Muscle of back (tissue), 11 donors: Measurements from ENCODE around the gene STRIP2. TPM values are rescaled to one million over a fixed set of nuclear protein-coding genes. Genes with fewer than 3 reads are reported as not detected.
"Not testable (repeated sequence)": the region's sequence is repeated elsewhere in the genome, so short reads cannot be mapped to it uniquely, and the experiment has no call there.

Source experiments
- DNase-seq, 3 donors: peaks; one replicate each; pipeline versions ENCODE4 v3.0.0 to v3.0.0-alpha.2; 2013
- polyA plus RNA-seq, 10 donors: library from polyadenylated mRNA; unstranded; fragments of 120-200 nt; gene quantifications; one replicate each; pipeline ENCODE4 v1.2.1, GENCODE V29; 2013; ENCODE audit not compliant: insufficient read length in 10 of 10

The STRIP2 gene
- polyA plus RNA-seq, 10 donors: 4.2 to 9.7 (median 6.4) TPM

DNA sequence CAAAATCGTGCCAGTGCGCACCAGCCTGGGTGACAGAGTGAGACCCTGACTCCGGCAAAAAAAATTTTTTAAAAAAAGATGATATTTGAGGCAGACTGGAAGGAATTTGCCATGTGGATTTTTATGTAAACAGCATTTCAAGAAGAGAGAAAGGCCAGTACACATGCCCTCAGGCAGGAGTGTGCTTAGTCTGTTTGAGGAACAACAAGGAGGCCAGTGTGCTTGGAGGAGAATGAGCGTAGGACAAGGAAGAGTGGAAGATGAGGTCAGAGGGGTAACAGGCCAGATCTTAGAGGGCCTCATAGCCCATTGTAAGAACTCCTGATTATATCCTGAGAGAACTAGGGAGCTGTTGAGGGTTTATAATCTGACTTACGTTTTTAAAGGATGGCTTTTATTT, 17.2 kb upstream of the STRIP2 start:
- no peak for DNase-seq

DNA sequence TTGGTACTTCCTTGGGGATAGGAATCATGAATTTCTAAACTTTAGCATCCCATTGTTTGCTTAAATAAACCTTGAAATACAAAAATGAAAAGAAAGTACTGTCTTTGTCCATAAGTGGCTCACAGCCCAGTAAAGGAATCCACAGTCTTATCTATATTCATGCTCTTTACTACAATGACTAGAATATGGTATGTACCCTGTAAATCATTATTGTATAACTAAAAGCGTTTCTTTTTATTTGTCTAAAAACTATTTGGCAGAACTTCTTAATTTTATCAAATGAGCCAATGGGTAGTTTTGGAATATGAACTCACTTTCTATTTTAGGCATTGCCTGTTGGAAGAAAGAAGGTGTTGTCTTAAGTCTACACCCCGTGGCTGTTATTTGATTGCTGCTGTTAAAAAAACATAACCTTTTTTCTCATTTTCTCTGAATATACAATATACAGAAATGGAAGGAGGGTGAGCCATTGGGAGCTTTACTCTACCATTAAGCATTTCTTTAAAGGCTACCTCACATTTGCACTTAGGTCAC, 12.4 kb upstream of the STRIP2 start:
- DNase-seq: no peak

- DNase-seq: no peak
Measured at GRCh38 chr7:129422727-129423126, 11.5 kb upstream of the STRIP2 start.

DNA sequence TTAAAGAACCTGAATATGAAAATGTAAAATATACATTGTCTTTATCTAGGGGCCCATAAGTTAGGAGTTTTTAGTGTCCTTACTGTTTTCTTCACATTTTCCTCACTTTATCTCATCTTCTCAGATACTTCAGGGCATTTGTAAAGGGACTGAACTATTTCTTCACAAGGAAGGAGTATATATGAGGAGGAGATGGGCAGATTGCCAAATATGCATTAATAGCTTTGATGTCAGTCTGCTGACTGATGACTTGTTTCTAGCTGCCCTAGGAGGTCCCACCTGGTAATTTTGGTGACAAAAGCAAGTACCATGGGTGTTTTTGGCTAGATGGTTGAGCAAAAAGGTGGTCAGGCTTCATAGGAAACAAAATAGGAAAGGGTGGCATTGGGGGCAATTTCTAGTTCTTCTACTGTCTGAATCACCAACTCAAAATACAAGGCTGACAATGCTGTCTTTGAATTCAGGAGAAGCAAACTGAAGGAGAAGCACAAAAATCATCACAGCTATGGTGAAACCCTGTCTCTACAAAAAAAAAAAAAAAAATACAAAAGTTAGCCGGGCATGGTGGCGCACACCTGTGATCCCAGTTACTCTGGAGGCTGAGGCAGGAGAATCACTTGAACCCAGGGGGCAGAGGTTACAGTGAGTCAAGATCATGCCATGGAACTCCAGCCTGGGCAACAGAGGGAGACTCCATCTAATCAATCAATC, 10.4 kb upstream of the STRIP2 start:
- DNase-seq: peak in 1 of 3 donors; percentile 9

DNA sequence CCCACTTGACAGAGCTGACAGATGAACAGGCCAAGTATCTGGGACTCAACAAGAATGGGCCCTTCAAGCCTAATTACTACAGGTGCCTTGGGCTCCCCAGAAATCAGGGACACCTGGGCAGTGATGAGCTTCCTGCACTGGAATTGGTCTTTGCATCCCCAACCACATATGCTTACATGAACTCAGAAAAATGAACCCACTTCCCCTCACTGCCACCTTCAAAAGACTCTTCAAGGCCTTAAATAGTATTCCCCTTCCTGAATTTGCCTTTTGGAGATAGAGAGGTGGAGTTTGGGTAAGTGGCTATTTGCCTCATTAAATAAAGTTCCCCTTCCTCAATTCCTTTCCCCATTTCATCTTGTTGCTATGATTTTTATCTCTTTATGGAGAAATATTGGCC, 7.8 kb upstream of the STRIP2 start:
- no peak for DNase-seq

DNA sequence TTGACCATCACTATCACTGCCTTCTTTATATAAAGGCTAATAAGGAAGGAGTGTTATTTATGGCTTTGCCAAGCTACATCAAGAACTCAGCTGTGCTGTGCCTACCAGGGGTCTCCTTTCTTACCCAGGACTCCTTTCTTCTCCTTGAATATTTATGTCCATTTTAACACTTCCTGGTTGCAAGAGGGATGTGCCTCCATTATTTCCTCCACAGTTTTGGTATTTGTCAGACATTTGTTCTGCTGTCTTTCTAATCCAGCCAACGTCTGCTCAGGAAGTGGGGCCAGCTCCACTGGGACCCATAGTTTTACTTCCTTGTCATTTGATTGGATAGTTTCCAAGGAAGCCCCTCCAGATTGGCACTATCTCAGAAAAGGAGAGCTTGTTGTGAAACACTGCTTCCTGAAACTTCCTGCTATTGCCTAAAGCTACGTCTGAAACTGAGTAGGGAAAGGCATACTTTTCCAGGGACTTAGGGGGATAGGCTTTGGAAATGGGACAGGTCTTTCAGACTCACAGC, 6.6 kb upstream of the STRIP2 start:
- no peak for DNase-seq

- DNase-seq: no peak
Measured at GRCh38 chr7:129431911-129432643, 2.2 kb upstream of the STRIP2 start.

- peak in 1 of 3 donors; percentile 22 for DNase-seq
Measured at GRCh38 chr7:129434675-129435318, 565 bp downstream of the STRIP2 start.

GRCh38 chr7:129435414-129435829, 1.2 kb downstream of the STRIP2 start:
- no peak for DNase-seq

DNA sequence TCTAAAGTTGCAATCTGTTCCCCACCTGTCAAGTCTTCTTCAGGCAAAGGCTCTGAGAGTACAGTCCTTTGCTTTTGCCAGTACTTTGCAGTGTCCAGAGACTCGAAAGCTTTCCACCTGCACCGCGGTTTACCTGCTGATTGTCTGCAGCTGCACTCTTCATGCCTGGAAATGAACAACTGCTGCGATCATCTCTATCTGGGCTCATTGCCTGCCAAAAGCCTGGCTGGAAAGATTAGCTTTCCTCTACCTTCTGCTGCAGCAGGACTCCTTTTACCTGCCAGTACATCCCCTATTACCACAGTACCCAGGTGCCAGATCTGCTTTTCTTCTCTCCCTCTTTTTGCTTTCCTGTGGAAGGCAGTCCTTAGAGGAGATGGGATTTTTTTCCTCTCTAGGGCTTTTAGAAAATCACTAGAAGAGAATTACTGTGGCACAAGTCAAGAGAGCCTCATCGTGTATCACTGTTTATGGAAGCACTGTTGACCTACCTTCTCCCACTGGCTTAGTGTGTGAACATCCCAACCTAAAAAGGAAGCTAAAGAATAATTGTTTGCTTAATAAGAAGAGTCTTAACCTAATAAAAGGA, 2.2 kb downstream of the STRIP2 start:
- no peak for DNase-seq

DNA sequence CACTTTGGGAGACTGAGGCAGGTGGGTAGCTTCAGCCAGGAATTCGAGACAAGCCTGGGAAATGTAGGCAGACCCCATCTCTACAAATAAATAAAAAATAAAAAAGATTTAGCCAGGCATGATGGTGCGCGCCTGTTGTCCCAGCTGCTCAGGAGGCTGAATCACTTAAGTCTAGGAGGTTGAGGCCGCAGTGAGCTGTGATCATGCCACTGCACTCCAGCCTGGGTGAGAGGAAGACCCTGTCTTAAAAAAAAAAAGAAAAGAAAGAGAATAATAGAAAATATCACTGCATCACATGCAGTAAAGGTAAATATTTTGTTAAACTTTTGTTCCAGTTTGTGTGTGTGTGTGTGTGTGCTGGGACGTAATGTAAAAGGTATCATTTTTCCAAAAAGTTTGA, 3.0 kb downstream of the STRIP2 start:
- no peak for DNase-seq

GRCh38 chr7:129438281-129438838, 4.1 kb downstream of the STRIP2 start:
- DNase-seq: no peak

DNA sequence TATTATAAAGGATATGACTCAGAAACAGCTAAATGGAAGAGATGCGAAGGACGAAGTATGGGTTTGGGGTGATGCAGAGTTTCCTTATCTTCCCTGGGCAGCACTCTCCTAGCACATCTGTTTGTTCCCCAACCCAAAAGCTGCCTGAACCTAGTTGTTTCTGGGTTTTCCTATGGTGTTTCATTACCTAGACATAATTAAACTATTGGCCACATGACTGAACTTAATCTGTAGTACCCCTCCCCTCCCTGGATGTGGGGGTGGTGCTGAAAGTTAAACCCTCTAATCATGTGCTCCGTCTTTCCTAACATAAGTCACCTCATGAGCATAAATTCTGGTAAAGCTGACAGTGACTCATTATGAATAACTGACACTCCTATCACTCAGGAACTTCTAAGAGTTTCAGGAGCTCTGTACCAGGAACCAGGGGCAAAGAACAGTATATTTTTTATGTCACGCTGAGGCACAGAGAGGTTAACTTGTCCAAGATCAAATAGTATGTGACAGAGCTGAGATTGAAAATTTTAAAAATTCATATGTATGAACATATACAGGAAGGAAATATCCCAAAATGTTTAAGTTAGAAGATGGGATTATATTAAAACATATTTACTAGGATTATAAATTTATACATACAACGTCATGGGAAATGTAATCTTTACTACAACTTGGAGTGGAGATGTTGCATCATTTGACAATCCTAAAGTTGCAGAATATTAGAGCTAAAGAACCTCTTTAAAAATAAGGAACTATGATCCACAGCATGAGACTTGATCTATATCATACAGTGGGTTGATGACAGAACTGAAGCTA, 4.8 kb downstream of the STRIP2 start:
- DNase-seq: peak in 1 of 3 donors; percentile 20

DNA sequence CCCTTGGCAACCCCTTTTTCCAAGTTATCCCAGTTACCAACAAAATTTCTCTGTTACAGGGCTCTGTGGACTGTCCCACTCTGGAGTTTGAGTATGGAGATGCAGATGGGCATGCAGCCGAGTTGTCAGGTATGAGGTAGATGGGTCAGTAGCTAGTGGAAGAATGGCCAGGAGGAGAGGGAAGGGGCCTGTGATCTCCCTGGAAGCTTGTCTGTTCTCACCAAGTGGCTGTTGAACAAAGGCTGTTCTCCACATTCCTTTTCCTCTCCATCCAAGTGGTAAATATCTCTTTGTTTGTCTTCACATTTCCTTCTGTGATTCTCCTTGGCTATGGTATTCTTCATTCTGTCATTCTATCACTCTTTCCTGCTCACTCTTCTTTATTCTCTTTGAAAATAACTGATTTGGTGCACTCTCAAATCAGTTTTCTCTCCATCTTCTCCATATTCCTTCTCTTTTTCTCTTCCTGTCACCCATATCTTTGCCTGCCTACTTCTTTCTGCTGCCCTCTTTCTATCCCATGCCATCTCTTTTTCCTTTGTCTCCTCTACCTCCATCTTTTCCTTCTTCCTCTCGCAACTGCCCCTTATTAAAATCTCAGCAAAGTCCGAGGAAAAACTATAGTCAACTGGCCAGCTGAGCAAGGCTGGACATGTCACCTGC, 5.9 kb downstream of the STRIP2 start:
- DNase-seq: no peak

DNA sequence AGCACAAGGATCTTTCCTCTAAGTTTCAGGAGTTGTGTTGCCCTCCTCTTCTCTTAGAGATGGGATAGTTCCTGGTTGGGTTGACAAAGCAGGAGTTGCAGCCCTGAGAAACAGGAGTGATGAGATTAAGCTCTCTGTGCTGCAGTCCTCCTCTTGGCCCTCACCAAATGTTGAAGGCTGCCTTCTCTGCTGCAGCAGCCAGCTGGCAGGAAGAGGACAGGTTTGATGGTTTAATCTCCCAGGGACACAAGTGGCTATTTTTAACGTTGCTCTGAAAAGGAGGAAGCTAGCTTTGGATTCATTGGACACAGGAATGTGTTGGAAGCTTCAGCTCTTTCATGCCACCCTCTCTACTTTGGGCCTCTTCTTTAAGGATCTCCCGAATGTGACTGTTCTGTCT, 9.4 kb downstream of the STRIP2 start:
- no peak for DNase-seq

- DNase-seq: not testable (repeated sequence)
Measured at GRCh38 chr7:129444776-129445175, 10.5 kb downstream of the STRIP2 start.

- DNase-seq: not testable (repeated sequence)
Measured at GRCh38 chr7:129446925-129447324, 12.7 kb downstream of the STRIP2 start.

GRCh38 chr7:129447445-129447844, 13.2 kb downstream of the STRIP2 start:
- not testable (repeated sequence) for DNase-seq

DNA sequence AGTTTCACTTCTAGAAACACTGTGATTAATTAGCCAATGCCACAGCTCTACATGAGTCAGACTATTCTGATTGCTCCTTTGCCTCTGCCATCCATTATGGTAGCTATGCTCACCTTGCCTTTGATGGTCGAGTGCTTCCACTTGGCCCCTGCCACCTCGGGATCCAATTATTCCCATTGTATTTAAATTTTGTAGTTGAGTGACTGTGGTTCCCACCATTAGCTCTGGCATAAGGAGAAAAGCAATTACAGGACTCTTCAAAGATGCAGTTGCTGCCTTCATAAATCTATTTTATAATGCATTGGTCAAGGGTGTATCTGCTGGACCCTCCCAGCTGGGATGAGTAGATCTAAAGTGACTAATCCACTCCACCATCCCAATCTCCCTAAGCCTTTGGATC, 14.4 kb downstream of the STRIP2 start:
- not testable (repeated sequence) for DNase-seq

- DNase-seq: no peak
Measured at GRCh38 chr7:129450295-129450694, 16.1 kb downstream of the STRIP2 start.
